ENCODE measurements around the gene SLX4IP. TPM values are rescaled to one million over a fixed set of nuclear protein-coding genes. Genes with fewer than 3 reads are reported as not detected.

SLX4IP gene
- total RNA-seq, 1 experiment from 2014 or later: 7.4 TPM

DNA sequence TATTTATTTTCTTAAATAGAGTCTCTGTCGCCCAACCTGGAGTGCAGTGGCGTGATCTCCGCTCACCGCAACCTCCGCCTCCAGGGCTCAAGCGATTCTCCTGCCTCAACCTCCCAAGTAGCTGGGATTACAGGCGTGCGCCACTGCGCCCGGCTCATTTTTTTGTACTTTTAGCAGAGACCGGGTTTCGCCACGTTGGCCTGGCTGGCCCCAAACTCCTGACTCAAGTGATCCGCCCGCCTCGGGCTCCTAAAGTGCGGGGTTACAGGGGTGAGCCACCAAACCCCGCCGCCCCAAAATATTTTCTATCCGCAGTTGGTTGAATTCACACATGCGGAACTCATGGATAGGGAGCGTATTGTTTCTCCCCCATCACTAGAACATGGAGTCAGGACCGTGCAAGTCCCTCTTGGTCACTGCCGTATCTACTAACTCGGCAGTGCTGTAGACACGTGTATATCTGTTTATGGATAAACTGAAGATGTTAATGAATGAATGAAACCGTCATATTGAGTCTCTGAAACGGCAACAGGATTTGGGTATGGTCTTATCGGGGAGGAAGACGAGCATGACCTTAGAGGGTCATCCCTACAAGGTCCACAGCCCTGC, 2.0 kb upstream of the SLX4IP start:
- DNase-seq (ENCODE audit: low spot score) (no peak), ATAC-seq (no peak)
- Mint-ChIP-seq H3K4me1 (peaks cover 46% of the 10 kb centered on the region), H3K9me3 (no peaks in the 10 kb centered on the region), H3K36me3 (no peaks in the 10 kb centered on the region; the same call in 1 of the 2 replicates), H3K27me3 (ENCODE audit: low read depth) (no peaks in the 10 kb centered on the region), H3K27ac (peak overlapping the region; percentile 94), H3K4me3 (peak overlapping the region; percentile 93)
- POLR2A ChIA-PET: interaction anchor here (1.4 kb wide), 2 partner anchors 11 to 40 kb away, joined by 3 read pairs; no protein-coding TSS in a partner anchor
- CTCF ChIA-PET: interaction anchor here (0.6 to 2.9 kb wide), 4 partner anchors 46 to 1674 kb away, joined by 3 to 13 read pairs (median 4); no protein-coding TSS in a partner anchor
- TF ChIP-seq NFYB (CRISPR knock-in tag; conservative IDR thresholded peaks at IDR 0.05; ENCODE audit: low read depth) (no peak), HMGXB4 (CRISPR knock-in tag; IDR thresholded peaks at IDR 0.05) (peak; percentile 29; the same call in 1 of the 2 replicates)

GRCh38 chr20:10433623-10434466, 1.3 kb upstream of the SLX4IP start, which contains the start of gene MKKS:
Gene MKKS, minus strand, starts transcription at chr20:10434222. Its CDS starts 20,708 bp downstream, at chr20:10413514.
- DNase-seq (ENCODE audit: low spot score) (peak; percentile 89), ATAC-seq (peak; percentile 54)
- H3K27ac Mint-ChIP-seq: peak within 1 kb of the TSS; percentile 98
- ChIA-PET POLR2A (interaction anchor here (0.8 to 1.9 kb wide), 9 partner anchors 9 to 241 kb away, joined by 3 to 9 read pairs (median 3); partner anchors contain the start of genes JAG1 and SNAP25), CTCF (interaction anchor here (0.6 to 2.9 kb wide), 17 partner anchors 33 to 1674 kb away, joined by 3 to 13 read pairs (median 4); partner anchors contain the start of genes ANKEF1, JAG1 and SNAP25)
- H3K4me1 Mint-ChIP-seq: peaks cover 44% of the 10 kb centered on the region
- no peaks in the 10 kb centered on the region for H3K27me3 Mint-ChIP-seq (ENCODE audit: low read depth)
- H3K36me3 Mint-ChIP-seq: no peaks in the 10 kb centered on the region; the same call in 1 of the 2 replicates
- no peaks in the 10 kb centered on the region for H3K9me3 Mint-ChIP-seq
- H3K4me3 Mint-ChIP-seq: peak within 1 kb of the TSS; percentile 93
- TF ChIP-seq CBFB (CRISPR knock-in tag; IDR thresholded peaks at IDR 0.05; ENCODE audit: low read depth): no peak
- TF ChIP-seq GRHL2 (CRISPR knock-in tag; IDR thresholded peaks at IDR 0.05; ENCODE audit: insufficient replicate concordance, severe bottlenecking): no peak
- TF ChIP-seq, protein P1, sequence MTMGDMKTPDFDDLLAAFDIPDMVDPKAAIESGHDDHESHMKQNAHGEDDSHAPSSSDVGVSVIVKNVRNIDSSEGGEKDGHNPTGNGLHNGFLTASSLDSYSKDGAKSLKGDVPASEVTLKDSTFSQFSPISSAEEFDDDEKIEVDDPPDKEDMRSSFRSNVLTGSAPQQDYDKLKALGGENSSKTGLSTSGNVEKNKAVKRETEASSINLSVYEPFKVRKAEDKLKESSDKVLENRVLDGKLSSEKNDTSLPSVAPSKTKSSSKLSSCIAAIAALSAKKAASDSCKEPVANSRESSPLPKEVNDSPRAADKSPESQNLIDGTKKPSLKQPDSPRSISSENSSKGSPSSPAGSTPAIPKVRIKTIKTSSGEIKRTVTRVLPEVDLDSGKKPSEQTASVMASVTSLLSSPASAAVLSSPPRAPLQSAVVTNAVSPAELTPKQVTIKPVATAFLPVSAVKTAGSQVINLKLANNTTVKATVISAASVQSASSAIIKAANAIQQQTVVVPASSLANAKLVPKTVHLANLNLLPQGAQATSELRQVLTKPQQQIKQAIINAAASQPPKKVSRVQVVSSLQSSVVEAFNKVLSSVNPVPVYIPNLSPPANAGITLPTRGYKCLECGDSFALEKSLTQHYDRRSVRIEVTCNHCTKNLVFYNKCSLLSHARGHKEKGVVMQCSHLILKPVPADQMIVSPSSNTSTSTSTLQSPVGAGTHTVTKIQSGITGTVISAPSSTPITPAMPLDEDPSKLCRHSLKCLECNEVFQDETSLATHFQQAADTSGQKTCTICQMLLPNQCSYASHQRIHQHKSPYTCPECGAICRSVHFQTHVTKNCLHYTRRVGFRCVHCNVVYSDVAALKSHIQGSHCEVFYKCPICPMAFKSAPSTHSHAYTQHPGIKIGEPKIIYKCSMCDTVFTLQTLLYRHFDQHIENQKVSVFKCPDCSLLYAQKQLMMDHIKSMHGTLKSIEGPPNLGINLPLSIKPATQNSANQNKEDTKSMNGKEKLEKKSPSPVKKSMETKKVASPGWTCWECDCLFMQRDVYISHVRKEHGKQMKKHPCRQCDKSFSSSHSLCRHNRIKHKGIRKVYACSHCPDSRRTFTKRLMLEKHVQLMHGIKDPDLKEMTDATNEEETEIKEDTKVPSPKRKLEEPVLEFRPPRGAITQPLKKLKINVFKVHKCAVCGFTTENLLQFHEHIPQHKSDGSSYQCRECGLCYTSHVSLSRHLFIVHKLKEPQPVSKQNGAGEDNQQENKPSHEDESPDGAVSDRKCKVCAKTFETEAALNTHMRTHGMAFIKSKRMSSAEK (CRISPR knock-in tag; IDR thresholded peaks at IDR 0.05; ENCODE audit: borderline replicate concordance): 0 out of 2 replicates have a peak, but pooled peaks have one; percentile 65
- TF ChIP-seq, protein P2, sequence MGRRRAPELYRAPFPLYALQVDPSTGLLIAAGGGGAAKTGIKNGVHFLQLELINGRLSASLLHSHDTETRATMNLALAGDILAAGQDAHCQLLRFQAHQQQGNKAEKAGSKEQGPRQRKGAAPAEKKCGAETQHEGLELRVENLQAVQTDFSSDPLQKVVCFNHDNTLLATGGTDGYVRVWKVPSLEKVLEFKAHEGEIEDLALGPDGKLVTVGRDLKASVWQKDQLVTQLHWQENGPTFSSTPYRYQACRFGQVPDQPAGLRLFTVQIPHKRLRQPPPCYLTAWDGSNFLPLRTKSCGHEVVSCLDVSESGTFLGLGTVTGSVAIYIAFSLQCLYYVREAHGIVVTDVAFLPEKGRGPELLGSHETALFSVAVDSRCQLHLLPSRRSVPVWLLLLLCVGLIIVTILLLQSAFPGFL (CRISPR knock-in tag; IDR thresholded peaks at IDR 0.05; ENCODE audit: borderline replicate concordance): peak; percentile 88; the same call in 1 of the 2 replicates
- TF ChIP-seq, protein P3, sequence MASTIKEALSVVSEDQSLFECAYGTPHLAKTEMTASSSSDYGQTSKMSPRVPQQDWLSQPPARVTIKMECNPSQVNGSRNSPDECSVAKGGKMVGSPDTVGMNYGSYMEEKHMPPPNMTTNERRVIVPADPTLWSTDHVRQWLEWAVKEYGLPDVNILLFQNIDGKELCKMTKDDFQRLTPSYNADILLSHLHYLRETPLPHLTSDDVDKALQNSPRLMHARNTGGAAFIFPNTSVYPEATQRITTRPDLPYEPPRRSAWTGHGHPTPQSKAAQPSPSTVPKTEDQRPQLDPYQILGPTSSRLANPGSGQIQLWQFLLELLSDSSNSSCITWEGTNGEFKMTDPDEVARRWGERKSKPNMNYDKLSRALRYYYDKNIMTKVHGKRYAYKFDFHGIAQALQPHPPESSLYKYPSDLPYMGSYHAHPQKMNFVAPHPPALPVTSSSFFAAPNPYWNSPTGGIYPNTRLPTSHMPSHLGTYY (CRISPR knock-in tag; IDR thresholded peaks at IDR 0.05): no peak
- no peak for TF ChIP-seq ZNF396 (CRISPR knock-in tag; IDR thresholded peaks at IDR 0.05; ENCODE audit: borderline replicate concordance)
- peak; percentile 50; the same call in 1 of the 2 replicates for TF ChIP-seq TEAD1 (CRISPR knock-in tag; IDR thresholded peaks at IDR 0.05)
- no peak for TF ChIP-seq ELF4 (CRISPR knock-in tag; IDR thresholded peaks at IDR 0.05; ENCODE audit: low read depth)
- peak; percentile 28; the same call in 1 of the 2 replicates for TF ChIP-seq FOXP1 (CRISPR knock-in tag; IDR thresholded peaks at IDR 0.05; ENCODE audit: borderline replicate concordance)
- 0 out of 2 replicates have a peak, but pooled peaks have one; percentile 52 for TF ChIP-seq IRF1 (CRISPR knock-in tag; IDR thresholded peaks at IDR 0.05)
- no peak for TF ChIP-seq OVOL2 (CRISPR knock-in tag; IDR thresholded peaks at IDR 0.05; ENCODE audit: borderline replicate concordance)
- no peak for TF ChIP-seq NFYB (CRISPR knock-in tag; conservative IDR thresholded peaks at IDR 0.05; ENCODE audit: low read depth)
- no peak; the same call in 1 of the 2 replicates for TF ChIP-seq FOXK1 (CRISPR knock-in tag; IDR thresholded peaks at IDR 0.05)
- 0 out of 2 replicates have a peak, but pooled peaks have one; percentile 36 for TF ChIP-seq FOXP4 (CRISPR knock-in tag; IDR thresholded peaks at IDR 0.05)
- TF ChIP-seq KAT7 (CRISPR knock-in tag; IDR thresholded peaks at IDR 0.05; ENCODE audit: borderline replicate concordance): 0 out of 2 replicates have a peak, but pooled peaks have one; percentile 35
- TF ChIP-seq EMX1 (CRISPR knock-in tag; IDR thresholded peaks at IDR 0.05): 0 out of 2 replicates have a peak, but pooled peaks have one; percentile 30
- no peak for TF ChIP-seq PRRX2 (CRISPR knock-in tag; IDR thresholded peaks at IDR 0.05)
- peak; percentile 72; the same call in 1 of the 2 replicates for TF ChIP-seq TP53 (CRISPR knock-in tag; IDR thresholded peaks at IDR 0.05)

All from WTC11 (cell line).